Endometrial microvascular endothelial cells (primary cell): ENCODE data around the gene TXNRD2. TPM values are rescaled to one million over a fixed set of nuclear protein-coding genes. Genes with fewer than 3 reads are reported as not detected.

Experiments used
- in situ Hi-C: cut with HindIII; loops from 2 replicates; pipeline ENCODE4 v1.10.0; 2017; ENCODE audit warnings: low sequenced_read_pairs, low pct_unique_long_range_greater_than_20kb; ENCODE audit errors: inconsistent ontology term
- total RNA-seq: library from RNA; depleted of rRNA; stranded (reverse); fragments of >200 nt; gene quantifications from one replicate; pipeline ENCODE4 v1.2.3, GENCODE V29; 2015; ENCODE audit errors: inconsistent ontology term

The TXNRD2 gene
- total RNA-seq, 1 donor from 2014 or later = 61.6 TPM

DNA sequence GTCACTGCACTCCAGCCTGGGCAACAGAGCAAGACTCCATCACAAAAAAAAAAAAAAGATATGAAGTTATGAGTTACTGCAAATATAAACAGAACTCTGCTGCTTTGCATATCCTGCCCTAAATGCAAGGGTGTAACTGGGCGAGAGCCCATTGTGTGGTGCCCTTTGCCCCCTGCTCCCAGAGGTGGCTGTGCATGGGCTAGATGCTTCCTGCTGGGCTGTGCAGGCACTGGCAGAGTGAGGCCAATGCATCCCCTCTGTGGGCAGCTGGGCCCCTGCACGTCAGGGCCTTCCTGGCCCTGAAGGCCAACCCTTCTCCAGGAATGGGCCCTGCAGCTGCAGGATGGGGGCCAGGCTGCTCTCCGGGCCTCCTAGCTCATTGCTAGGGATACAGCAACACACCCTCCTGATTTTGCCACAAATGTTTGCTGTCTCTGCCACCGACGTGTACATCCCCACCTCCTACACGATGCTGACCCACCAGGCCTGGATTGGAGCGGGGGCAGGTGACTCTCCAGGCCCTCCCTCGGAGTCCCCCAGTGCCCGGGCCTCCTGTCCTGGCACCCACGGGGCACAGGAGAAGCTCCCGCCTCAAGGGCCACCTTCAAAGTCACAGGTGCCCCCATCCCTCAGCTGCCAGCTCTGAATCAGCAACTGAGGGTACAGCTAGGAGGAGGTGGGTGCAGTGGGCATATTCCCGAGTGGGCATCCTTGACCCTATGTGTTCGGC lies 40.7 kb downstream of the TXNRD2 start:
- in situ Hi-C loops = no loop called here

DNA sequence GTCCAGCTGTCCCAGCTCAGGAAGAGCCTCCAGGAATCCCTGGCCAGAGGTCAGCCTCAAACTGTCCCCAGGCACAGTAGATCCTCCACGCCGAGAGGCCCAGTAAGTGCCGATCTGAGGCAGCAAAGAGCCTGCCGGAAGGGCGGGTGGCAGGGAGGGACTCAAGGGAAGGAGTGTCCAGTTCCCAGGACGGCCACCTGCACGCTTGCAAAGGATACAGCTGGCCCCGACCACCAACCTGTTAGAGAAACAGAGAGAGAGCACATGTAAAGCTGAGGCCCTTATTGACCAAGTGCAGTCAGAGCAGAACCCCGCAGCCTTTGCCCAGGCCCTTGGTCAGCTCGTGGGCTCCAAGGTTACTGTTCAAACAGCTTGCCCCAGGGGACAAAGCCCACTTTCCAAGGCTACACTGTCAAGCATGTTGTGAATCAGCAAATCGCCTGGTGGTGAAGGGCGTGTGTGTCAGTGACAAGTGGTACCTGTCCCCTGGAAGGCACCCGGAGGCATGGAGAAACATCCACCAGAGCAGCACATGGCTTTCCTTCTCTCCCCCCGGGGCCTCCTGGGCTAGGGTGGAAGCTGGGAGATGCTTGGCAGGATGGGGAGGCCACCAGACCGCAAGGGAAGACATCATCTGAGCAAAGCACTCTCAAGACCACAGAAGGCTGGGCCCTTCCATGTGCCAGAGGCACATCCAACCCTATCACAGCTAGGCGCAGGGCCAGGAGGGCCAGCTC lies 42.6 kb downstream of the TXNRD2 start:
- in situ Hi-C loops = no loop called here

DNA sequence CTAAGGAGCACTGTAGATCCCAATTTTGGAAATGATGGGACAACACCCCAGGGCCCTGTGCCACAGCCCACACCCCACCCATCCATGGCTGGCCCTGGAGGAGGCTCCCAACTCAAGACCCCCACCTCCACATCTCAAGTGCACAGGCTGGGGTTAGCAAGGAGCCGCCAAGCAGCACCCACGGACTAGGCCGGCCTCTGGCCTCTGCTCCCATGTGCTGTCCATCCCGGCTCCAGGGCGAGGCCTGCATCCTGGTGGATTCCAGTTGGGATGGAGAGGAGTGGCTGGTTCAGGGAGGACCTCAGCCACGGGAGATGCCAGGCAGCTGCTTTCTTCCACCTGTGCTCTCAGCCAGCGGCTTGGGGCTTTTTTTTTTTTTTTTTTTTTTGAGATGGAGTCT lies 43.5 kb downstream of the TXNRD2 start:
- in situ Hi-C loops = no loop called here

DNA sequence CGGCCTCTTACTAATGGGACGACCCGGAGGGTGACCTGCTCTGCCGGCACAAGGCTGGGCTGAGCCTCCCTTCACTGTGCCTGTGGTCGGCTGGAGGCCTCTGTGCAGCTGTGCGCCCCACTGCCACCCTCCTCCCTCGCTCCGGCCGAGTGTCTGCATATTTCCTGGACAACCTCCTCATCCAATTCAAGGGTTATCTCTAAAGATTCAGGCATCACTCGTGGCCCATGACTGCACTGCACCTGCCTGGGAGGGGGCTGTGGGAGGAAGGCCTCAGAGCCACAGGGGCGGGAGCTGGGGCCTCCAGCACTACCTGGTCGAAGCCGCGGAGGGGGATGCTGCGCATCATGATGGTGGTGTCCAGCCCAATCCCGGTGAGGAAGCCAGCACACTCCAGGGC lies 43.9 kb downstream of the TXNRD2 start:
- in situ Hi-C loops = no loop called here

GRCh38 chr22:19896665-19897355 lies 44.8 kb downstream of the TXNRD2 start:
- in situ Hi-C loops = no loop called here

DNA sequence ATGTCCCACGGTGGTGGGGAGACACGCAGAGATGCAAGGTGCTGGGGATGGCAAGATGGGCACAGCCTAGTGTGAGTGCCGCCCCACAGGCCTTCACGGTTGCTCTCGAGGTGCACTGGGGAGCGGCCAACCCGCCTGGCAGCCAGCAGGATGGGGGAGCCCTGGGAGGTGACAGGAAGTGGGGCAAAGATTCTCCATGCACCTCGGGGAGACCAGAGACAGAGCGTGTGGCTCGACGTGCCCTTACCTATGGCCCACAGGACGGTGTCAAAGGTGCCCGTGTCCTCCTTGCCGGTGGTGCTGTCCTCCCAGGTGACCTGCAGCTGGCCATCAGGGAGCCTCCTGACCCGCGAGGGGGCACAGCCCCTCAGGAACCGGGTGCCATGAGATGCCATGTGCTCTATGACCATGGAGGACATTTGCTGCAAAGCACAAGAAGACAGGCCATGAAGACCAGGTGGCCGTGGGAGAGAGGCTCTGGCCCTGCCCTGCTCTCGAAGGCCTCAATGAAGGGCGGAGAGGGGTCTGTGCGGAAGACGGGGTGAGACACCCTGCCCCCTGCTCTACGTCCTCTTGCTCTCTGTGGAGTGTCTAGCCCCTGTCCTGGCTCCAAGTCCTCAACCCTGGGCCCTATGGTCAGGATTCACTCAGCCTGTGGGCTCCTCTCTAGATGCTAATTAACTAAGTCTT lies 46.3 kb downstream of the TXNRD2 start:
- in situ Hi-C loops = no loop called here

DNA sequence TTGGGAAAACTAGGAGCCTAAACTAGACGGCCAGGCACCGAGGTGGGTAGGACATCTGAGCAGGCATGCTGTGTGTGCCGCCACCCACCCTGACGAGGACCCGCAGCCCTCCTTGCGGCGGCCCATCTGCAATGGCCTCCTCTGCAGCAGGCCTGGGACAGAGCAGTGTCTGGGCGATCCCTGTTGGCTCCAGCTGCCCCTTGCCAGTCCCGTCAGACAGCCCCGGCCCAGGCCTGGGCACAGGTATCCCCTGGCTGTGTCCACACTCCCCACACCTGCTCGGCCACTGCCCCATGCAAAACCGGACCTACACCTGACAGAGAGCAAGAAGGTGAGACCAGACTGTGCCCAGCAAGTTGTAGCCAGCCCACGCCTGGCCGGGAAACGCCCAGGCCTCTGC lies 48.3 kb downstream of the TXNRD2 start:
- in situ Hi-C loops = loop anchor here (5.0 kb wide), 1 partner anchor 136 kb away; no protein-coding TSS in a partner anchor

DNA sequence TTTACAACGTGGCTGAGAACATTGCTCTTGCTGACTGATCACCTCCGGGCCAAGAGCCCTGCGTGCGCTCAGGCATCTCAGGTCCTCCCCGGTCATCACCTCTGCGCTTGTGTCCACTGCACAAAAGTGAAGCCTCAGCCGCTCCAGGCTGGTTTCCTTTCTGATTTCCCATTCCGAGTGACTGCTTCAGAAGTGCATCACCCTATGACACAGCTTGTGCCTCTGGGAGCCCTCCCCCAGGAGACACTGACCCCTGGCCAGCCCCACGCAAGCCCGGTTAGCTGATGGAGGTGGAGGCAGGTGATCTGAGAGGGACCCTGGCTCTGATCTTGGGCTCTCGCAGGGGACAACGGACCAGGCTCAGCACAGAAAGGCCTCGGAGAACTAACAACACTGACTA lies 48.7 kb downstream of the TXNRD2 start:
- in situ Hi-C loops = loop anchor here (5.0 kb wide), 1 partner anchor 136 kb away; no protein-coding TSS in a partner anchor

DNA sequence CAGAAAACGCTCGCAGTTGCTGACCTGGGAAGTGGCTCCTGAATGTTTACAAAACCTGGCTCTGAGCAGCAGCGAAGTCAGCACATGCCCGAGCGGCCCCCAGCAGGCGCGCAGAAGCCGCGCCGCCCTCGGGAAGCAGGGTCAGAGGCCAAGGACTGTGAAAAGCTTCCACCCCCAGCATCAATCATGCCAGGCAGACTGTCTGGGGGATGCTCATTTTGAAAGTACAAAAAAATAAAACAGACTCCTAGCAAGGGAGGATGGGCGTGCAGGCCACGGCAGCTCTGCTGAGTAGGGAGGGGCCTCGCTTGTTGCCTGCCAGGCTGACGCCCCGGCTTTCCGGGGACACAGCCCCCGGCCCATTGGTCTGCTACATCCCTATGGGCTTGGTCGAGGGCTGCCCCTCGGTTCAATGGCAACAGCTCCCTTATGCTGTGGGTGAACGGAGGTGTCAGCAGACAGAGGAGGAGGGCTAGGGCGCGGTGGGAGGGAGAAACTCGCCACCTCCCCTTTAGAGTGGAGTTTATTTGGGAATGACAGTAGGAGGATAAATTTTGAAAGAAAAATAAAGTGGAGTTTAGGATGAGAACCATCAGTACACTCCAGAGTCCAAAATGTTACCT lies 49.2 kb downstream of the TXNRD2 start:
- in situ Hi-C loops = loop anchor here (5.0 kb wide), 1 partner anchor 135 kb away; no protein-coding TSS in a partner anchor

DNA sequence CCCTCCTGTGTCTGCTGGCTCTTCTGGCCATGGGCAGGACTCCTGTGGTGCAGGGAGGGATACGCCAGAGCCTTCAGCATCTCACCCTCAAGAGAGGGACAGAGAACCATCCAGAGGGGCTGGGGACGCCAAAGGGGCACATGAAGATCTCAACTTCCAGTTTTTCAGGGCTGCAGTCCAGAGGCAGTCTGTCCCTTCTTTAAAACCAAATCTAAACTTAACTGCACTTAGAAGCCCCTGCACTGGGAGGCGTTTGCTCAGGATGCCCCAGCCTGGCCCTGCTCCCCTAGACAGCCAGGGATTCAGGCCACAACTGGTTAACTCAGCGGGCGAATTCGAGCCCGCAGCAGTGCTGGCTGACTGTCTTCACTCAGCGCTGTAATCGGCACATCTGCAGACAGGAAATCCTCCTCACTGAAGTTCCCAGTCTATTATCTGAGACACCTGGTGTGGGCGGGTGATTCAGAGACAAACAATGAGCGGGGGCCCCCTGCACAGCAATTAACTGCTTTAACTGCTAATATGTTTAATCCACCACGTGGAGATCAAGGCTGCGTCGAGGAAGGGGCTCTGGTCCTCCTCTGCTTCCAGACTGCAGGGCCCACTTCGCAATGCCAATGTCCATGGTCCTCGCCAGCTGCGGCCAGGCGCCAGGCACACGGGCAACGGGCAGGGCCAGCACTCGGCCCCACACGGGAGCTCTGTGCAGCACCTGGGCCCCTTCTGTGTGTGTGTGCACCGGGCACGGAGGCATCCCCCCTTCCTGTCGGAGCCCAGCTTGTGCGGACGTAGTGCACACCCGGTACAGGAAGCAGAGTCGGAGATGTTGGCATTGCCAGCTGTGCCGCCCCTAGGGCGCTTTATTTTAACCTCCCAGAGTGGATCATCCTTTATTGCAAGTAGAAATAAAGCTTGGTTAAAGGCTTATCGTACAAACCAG lies 50.0 kb downstream of the TXNRD2 start:
- in situ Hi-C loops = loop anchor here (5.0 kb wide), 1 partner anchor 134 kb away; no protein-coding TSS in a partner anchor

- in situ Hi-C loops = loop anchor here (5.0 kb wide), 1 partner anchor 133 kb away; no protein-coding TSS in a partner anchor
These were observed 50.9 kb downstream of the TXNRD2 start for GRCh38 chr22:19890502-19891316.

GRCh38 chr22:19889951-19890350 lies 51.7 kb downstream of the TXNRD2 start:
- in situ Hi-C loops = loop anchor here (5.0 kb wide), 1 partner anchor 133 kb away; no protein-coding TSS in a partner anchor

DNA sequence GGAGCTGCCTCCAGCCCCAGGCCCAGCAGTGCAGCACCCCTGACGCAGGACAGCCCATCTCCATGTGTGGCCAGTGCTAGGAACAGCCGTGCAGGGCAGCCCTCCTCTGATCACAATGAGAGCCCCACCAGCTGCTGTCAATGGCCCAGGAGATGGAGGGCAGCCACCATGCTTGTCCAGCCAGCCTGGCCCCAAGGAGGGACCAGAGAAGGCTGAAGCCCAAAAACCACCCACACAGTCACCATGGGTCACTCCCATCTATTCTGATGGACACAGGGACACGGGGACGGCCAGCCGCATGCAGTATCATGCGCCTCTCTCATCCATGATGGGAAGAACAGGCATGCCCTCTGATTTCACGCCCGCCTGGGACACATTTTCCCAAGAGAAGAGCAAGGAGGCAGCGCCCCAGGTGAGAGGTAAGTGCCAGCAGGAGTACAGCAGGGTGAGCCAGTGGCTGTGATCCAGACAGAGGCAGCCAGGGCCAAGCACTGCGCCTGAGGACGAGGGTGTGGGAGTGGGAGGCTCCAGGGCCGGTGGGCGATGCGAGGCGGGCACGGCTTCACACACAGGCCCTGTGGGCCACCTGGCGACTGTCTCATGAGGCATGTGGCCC lies 53.4 kb downstream of the TXNRD2 start:
- in situ Hi-C loops = no loop called here

DNA sequence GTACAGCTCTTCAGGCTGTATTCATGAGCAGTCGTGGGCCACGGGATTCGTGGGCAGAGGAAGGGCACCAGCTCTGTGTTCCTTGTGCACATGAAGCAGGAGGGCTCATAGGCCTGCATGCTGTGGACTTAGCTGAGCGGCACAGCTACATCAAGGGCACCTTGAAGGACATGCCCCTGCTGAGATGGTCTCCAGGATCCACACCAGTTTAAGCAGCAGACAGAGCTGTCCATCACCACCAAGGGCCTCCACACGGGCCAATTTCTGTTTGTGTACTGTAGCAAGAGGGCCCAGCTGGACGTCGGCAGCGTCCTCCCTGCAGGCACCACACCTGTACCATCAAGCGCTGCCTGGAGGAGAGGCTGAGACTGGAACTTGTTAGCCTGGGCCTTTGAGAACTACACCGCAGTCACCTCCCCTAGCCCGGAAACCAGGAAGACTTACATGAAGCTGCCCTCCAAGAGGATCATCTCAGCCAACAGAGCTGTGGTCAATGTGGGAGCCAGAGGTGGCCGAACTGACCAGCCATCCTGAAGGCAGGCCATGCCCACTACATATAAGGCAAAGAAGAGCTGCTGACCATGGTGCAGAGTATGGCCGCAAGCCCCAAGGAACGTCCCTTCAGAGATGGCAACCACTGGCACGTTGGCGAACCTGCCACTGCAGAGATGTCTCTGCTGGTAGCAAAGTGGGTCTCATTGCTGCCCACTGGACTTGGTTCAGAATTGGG lies 54.2 kb downstream of the TXNRD2 start:
- in situ Hi-C loops = no loop called here

DNA sequence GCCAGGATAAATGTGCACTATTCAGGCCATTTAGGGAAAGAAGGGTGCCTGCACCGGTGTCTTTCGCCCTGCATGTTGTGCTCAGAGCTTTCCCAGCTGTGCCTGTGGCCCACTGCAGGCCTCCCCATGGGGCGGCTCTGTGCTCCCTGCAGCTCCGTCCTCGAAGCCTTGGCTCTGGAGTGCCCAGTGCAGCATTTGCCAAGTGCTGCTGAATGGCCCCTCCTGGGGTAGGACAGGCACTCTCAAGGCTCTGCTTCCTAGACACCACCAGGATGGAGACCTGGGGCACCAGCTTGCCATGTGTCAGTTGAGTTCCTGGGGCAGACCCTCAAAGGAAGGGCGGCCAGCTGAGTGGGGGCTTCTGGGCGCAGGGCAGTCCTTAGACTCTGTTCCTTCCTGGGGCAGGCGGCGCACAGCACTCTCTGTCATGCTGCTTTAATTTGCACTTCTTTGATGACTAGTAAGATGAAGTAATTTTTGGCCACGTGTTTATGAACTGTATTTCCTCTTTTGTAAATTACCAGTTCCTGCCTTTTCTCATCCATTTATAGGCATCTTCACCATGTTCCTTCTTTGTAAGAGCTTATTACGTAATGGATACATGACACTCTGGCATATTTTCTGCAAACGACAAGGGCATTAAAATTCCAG lies 54.9 kb downstream of the TXNRD2 start:
- in situ Hi-C loops = no loop called here
